GM19468 (cell line): Measurements from ENCODE around the gene DPP6.

Experiments used
- ATAC-seq: cut with Tn5 transposase; IDR thresholded peaks from one replicate; pipeline ENCODE4 v1.9.1; 2021; ENCODE audit warnings: mild to moderate bottlenecking, moderate library complexity, moderate number of reproducible peaks; ENCODE audit not compliant: unreplicated experiment; ENCODE audit errors: extremely low read depth

Gene DPP6

DNA sequence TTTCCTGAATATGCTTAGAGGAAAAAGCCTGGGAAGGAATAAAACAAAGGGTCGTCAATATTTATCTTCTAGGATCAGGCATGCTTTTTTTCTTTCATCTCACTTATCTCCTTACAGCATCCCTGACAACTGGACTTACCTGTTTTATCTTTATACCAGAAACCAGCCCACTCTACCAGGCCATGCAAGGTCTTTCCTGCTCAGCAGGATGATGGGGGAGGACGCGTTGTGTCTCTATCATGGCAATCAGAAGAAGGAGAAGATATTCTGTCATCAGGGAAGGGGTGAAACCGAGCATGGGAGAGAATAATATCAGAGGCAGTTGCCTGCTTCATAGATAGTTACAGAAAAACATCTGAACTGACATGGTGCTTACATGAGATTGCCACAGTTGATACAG lies 445.6 kb downstream of the DPP6 start:
- no peak for ATAC-seq

DNA sequence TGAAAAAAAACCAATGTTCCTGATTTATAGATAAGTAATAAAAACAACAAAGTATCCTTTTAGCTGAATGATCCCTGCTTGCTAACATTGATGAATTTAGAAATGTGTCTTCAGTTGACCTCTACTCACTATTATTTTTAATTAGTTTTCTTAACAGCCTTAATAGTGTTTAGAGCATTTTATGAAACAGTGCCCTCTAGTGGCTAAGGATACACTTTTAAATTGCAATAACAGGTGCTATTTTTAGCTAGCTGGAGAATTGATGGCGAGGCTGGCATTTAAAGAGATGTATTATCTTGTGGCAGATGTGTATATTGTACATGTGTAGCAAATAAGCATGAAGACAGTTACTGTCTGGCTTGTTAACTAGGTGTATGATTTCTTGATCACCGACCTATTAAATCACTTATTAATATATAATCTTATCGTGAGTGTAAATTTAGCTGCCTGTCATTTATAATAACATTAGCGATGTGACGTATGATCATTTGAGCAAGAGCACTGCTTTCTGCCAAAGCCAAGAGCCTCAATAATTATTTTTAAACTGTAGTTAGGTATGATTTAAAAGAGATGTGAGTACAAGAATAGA lies 451.9 kb downstream of the DPP6 start:
- no peak for ATAC-seq

DNA sequence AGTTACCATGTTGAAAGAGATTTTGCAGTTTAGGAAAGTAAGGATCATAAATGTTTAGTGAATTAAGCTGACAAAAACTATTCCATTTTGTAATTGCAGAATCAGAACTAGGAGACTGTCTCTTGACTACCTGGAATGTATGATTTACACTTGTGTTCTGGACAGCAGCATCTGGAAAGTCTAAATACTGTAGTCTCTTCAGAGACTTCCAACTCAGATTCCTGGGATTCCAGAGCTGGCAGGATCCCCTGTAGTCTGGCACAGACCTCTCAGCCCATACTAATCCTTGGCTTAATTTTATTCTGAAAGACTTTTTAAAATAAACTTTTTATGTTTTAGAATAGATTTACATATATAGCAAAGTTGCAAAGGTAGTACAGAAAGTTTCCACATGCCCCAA lies 452.7 kb downstream of the DPP6 start:
- no peak for ATAC-seq

DNA sequence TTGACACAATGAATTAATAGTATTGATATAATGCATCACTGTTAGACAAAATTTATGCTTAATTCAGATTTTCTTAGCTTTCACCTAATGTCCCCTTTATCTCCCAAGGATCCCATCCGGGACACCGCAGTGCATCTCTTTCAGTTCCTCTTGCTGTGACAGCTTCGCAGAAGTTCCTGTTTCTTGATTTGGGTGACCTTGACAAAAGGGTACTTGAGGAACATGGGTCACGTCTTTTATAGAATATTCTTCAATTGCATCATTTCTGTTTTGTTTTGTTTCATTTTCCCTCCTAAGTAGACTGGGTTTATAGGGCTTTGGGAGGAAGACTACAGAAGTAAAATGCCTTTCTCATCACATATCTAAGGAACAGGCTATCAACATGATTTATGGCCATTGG lies 453.2 kb downstream of the DPP6 start:
- ATAC-seq = no peak

DNA sequence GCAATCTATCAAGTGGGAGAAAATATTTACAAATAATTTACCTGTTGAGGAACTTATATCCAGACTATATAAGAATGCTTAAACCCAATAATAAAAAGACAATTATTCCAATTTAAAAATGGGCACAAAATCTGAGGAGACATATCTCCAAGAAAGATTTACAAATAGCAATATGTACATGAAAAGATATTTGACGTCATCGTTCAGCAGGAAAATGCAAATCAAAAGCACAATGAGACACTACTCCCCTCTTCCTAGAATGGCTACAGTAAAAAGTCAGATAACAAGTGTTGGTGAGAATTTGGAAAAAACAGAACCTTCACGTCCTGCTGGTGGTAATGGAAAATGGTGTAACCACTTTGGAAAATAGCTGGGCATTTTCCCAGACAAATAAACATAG lies 457.0 kb downstream of the DPP6 start:
- ATAC-seq = no peak

DNA sequence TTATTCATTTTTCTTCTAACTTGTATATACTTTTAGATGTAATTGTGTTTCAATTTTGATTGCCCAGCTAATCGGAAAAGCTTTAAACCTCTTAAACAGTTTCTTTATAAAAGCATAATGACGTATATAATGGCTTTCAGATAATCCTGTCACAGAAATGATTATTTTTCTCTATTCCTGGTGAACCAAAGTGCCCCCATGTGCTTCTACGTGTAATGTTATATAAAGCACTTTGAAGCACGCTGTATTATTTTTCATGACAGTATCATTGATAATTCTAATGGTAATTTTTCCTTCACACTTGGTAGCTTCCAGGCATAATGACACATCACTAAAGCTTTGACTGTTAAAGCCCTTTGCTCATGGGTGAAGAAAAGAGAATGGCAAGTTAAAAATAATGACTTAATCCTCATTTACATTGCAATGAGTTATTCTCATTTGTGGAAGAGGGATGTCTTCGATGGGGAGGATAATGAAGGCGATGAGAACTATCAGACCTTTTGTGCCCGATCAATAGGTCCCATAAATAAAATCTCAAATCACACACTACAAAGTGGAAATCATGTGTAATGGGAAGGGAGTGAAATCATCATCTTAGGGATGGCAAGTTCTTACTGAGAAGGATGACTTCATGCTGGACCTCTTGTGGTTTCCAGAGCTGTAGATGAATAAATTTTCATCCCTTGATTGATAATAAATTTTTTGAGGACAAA lies 460.1 kb downstream of the DPP6 start:
- ATAC-seq = no peak

DNA sequence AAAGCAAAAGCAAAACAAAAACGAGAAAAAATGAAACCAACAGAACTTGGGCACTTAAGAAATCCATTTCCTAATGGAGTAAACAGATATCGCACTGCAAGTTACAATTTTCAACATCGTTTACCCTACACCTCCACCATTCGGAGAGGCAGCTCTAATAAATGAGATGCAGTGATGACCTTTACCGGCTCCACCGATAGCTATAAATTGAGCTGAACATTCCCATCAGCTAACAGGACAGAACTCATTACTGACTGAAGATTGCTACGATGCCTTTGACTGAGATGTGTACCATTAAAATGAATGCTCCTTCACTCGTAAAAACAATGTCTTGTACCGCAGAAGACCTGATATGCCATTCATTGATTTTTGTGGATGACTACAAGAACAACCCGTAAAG lies 465.6 kb downstream of the DPP6 start:
- ATAC-seq = no peak

DNA sequence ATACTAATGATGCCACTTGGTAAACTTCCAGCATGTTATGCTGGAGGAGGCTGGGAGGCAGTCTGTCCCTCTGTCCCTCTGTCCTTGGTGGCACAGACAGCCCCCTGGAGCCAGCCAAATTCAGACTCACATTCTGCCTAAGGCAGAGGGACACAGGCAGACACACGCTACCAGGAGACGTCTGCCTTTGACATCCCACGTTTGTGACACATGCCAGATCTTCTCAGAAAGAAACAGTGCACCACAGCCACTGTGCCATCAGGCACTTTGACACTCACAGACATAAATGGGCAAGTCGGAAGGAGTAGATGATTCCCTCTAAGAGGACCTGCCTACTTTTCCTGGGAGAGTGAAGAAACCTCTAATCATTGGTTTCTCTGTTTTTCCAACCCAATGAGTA lies 467.0 kb downstream of the DPP6 start:
- no peak for ATAC-seq

DNA sequence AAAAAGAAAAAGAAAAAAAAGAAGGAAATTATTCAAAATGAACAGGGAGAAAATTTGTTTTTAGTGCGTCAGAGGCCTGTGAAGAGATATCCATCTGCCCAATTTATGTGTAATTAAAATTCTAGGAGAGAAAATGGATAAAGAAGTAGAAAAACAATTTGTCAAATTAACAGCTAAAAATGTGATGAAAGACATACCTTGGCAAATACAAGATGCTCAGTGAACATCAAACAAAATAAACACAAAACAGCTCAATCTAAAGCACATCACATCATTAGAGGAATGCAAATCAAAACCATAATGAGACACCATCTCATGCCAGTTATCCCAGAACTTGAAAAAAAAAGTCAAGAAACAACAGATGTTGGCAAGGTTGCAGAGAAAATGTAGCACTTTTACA lies 477.9 kb downstream of the DPP6 start:
- ATAC-seq = no peak

DNA sequence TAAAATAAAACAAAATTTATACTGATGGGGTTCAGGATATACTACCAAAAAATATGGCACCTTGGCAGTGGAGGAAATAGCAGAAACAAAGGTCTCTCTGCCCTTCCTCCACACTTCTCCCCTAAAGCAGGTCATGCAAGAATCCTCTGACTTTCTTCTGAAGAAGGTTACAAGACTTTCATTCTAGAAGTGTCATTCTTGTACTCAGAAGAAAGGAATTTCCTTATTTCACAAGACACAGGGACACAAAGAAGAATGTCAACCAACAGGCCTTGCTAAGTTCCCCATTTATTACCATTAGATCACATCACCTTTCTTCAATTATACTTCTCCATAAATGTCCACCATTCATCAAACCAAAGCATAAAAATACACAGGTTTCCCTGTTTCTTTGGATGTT lies 480.6 kb downstream of the DPP6 start:
- no peak for ATAC-seq

DNA sequence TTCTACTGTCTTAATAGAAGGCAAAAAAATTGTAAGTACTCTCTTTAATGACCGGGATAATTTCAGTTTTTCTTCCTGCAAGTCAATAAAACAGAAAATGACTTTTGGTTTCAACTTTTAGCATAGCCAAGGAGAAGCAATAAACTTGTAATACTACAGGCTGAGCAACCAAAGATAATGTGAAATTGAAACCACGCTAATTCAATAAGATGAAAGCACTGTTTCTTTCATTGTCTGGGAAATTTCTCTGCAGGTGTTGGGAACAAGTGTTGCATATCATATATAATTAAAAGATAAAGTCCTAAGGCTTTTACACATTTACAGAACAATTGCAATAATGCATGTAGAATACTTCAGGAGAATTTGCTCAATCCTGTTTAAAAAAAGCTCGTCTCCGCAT lies 488.4 kb downstream of the DPP6 start:
- no peak for ATAC-seq

DNA sequence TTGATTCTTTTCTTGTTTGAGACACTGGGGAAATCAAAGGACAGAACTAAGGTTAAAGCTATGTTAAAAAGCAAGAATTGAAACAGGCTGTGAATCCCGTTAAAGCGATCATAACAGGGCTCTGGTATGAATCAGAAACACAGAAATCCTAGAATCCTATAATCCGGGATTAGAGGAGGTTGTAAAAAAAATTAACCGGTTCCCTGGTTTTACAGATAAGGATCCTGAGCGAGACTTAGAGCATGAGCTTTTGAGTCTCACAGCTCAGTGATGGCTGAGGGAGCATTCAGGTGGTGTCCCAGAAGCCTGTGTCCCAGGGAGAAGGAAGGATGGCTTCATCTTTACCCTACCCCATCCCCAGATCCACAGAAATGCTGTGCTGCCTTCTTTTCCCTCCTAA lies 489.4 kb downstream of the DPP6 start:
- ATAC-seq = no peak

DNA sequence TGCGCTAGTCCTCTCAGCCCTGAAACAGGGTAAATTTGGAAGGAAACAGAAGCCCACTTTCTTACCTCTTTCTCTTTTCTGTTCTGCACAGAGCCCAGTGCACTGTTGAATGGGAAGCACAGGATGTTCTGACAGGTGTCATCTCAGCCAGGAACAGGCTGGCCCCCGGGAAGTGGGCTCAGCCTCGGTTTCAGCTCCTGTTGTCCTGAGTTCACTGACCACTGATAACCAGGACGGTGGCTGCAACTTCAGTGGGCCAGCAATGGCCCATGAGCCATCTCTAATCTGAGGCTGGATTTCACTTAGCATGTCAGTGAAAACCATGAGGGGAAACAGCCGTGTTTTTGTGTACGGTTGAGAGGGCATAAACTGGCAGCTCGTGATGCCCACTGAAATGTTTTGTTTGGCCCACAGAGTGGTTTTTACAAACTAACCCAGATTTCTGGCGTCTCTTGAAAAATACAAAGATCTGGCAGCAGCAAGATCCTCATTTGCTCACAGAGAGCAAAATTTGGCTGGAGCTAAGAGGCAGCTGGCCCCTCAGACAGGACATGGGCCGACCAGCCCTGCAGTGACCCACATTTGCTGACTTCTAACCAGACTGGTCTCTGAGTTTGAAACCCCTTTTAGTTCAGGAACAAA lies 494.9 kb downstream of the DPP6 start:
- ATAC-seq = no peak

DNA sequence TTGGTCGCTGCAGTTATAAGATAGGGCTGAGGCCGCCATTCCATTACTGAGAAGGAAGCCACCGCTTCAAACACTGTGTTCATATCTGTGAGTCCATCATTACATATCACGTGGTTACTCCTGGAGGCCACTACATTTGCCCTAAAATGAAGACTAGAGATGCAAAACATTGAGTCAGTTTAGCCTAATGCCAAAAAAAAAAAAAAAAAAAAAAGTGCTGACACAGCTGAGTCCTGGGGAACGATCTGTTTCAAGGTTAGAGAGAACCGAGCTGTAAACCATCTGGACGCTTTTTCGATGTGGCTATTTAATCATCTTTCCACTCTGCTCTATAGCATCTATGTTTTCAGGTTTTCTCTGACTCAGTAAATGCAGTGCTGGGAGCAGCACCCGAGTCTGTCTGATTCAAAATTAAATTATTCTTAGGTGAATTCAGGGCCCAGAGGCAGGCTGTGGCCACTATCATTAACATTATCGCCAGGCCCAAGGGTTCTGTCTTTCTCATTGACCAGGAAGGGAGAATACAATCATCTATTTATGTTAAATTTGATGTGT lies 501.6 kb downstream of the DPP6 start:
- no peak for ATAC-seq

DNA sequence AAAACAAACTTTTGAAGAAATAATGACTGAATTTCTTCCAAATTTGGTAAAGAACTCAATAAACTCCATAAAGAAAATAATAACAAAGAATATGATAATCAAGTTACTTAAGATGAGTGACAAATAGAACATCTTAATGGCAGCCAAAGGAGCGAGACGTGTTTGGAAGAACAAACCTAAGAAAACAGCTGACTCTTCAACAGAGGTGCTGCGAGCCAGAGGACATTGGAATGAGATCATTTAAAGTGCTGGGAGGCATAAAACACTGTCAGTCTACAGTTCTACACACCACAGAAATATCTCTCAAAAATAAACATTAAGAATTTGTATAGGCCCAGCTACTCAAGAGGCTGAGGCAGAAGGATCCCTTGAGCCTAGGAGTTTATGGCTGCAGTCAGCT lies 507.3 kb downstream of the DPP6 start:
- ATAC-seq = no peak

DNA sequence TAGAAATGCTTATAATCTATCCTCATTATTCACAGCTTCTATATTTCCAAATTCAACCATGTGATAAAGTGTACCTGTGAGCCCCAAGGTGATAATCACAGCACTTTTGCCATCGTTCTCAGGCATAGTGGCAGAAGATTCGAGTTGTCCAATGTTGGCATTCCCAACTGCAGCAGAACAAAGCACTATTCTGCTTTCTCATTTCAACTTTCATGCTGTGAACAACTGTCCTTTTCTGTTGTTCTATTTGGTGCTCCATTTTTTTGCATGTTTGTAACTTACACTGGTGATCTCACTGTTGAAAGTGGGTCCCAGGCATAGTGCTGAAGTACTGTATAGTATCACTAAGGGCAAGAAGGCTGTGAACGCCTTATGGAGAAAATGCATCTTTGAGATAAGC lies 512.5 kb downstream of the DPP6 start:
- no peak for ATAC-seq

DNA sequence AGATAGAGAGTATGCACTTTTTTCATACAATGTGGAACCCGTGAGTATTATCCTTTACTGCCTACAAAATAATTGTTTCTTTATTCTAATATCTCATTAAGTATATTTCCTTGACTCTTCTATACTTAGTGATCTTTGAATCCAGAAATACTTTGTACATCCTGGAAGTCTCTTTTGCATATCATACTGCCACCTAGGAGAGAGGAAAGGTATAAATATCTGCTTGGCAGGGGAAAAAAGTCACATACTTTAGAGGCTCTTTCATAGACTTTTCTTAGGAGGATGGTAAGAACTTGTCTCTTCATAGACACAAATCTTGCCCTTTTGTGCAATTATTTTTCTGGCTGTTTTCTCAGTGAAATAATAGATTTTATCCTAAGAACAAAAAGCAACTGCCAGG lies 514.7 kb downstream of the DPP6 start:
- ATAC-seq = no peak

DNA sequence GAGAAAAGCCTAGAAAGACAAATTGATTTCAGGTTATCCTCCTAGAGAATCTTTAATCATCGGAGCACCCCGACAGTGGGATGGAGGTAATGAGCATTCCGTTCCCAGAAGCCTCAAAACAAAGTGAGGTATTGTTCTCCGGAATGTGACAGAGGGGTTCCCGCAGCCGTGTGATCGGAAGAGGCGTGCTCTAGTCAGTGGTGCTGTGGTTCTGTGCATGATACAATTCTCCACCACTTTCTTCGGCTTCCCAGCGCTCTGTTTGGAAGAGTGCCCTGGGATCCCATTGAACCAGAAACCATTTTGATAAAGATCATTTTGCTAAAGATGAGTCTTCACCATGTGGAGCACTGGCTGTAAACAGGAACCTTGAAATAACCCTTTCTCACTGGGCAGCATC lies 516.1 kb downstream of the DPP6 start:
- ATAC-seq = no peak

DNA sequence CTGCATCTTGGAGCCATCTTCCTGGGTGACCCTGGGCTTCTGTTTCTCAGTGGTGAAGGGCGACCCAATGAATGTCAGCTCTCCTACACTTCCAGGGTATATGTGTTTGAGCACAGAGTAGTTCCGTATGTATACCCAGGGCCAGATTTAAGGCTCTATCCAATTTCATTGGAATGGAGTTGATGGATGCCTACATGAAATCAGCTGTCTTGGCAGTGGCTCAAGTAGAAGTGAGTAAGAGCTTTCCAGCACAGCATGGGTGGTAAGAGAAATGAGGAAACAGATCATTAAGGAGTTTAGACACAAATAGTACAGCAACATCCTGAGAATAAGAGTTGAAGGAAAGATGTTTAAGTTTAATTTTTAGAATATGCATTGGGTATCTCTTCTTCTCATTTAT lies 517.7 kb downstream of the DPP6 start:
- no peak for ATAC-seq

DNA sequence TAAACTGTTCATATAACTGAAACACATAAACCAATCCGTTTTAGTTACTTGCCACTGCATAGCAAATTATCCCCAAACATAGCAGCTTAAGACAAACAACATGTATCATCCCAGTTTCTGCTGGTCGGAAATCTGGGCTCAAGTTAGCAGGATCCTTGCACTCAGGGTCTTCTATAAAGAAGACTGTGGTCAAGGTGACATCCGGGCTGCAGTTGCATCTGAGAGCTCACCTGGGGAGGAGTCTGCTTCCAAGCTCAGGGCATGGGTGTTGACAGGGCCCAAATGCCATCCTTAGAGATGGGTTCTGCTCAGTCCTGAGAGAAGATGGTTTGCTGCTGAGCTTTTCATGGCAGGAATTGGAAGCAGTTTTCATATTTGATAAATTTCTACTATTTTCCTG lies 519.6 kb downstream of the DPP6 start:
- ATAC-seq = no peak

DNA sequence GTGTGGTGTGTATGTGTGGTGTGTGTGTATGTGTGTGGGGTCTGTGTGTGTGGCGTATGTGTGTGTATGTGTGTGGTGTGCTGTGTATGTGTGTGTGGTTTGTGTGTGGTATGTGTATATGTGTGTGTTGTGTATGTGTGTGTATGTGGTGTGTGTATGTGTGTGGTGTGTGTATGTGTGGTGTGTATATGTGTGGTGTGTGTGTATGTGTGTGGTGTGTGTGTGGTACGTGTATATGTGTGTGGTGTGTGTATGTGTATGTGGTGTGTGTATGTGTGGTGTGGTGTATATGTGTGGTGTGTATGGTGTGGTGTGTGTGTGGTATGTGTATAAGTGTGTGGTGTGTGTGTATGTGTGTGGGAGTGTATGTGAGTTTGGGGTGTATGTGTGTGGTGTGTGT lies 522.0 kb downstream of the DPP6 start:
- no peak for ATAC-seq

DNA sequence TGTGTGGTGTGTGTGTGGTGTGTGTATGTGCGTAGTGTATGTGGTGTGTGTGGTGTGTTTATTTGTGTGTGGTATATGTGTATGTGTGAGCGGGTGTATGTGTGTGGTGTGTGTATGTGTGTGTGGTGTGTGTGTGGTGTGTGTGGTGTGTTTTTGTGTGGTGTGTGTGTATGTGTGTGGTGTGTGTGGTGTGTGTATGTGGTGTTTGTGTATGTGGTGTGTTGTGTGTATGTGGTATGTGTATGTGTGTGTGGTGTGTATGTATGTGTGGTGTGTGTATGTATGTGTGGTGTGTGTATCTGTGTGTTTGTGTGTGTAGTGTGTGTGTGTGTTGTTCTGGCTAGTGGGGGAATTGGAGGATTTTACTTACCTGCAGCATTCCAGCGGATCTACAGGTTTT lies 523.3 kb downstream of the DPP6 start:
- no peak for ATAC-seq
